B cell (primary cell): ENCODE data around the gene AEBP1. TPM values are rescaled to one million over a fixed set of nuclear protein-coding genes. Genes with fewer than 3 reads are reported as not detected.

ENCODE experiments used
- ATAC-seq: fragments of 200-7000 bp; cut with Tn5 transposase; one replicate; pipeline ENCODE4 v1.10.0; 2021; ENCODE audit warnings: low read depth, mild to moderate bottlenecking, moderate number of reproducible peaks, moderate library complexity
- CTCF ChIA-PET: fragments of 350-600 bp; sonication (Branson Sonifier 250); formaldehyde crosslinking; loops from one replicate; lab custom pipeline; 2021; ENCODE audit warnings: antibody characterized with exemption, inconsistent platforms; lab: Charles Lee
- POLR2A ChIA-PET: fragments of 350-600 bp; sonication (Branson Sonifier 250); formaldehyde crosslinking; loops from one replicate; lab custom pipeline; 2021; ENCODE audit warnings: antibody characterized with exemption; lab: Charles Lee
- DNase-seq: peaks from one replicate; pipeline ENCODE4 v3.0.0; 2013
- H2AFZ ChIP-seq: 2 replicates; pipeline ENCODE4 v1.6.1; 2012; ENCODE audit warnings: mild to moderate bottlenecking, low read depth, low read length; ENCODE audit not compliant: insufficient read depth, poor library complexity, severe bottlenecking
- H3K27ac ChIP-seq, 2 donors: 1 replicate in 1 of 2; 2 replicates in 1 of 2; pipeline ENCODE4 v1.5.1; 2012 to 2013; ENCODE audit warnings: low read length in 2 of 2, mild to moderate bottlenecking in 2 of 2, moderate library complexity in 1 of 2
- H3K27me3 ChIP-seq, 4 experiments: fragments of 200-600 bp in 1 of 4; sonication (generic) in 1 of 4; replicated peaks in 1 of 4; 1 replicate in 2 of 4; 2 replicates in 2 of 4; pipeline versions ENCODE4 v1.6.1 to v1.7.0; 2013 to 2016; ENCODE audit warnings: low read length in 3 of 4, mild to moderate bottlenecking in 2 of 4, mixed read lengths in 1 of 4, moderate library complexity in 1 of 4; ENCODE audit not compliant: insufficient read depth in 4 of 4, control insufficient read depth in 3 of 4; ENCODE audit errors: control extremely low read depth in 1 of 4
- H3K36me3 ChIP-seq, 2 experiments: replicated peaks in 1 of 2; 1 replicate in 1 of 2; 2 replicates in 1 of 2; pipeline versions ENCODE4 v1.6.1 to v1.7.1; 2013; ENCODE audit warnings: low read length in 1 of 2; ENCODE audit not compliant: insufficient read depth in 2 of 2, control insufficient read depth in 1 of 2; ENCODE audit errors: control extremely low read depth in 1 of 2, extremely low read depth in 1 of 2
- H3K4me1 ChIP-seq, 2 donors: fragments of 200-600 bp in 1 of 2; sonication (generic) in 1 of 2; 1 replicate in 1 of 2; 2 replicates in 1 of 2; pipeline versions ENCODE4 v1.5.1 to v1.6.1; 2013 to 2017; ENCODE audit warnings: low read length in 2 of 2; ENCODE audit not compliant: control insufficient read depth in 2 of 2, insufficient read depth in 2 of 2
- H3K4me2 ChIP-seq: replicated peaks from 2 replicates; pipeline ENCODE3; 2012; ENCODE audit warnings: mild to moderate bottlenecking, low read depth, low read length; ENCODE audit not compliant: poor library complexity, severe bottlenecking
- H3K4me3 ChIP-seq, 5 experiments: fragments of 200-600 bp in 1 of 5; sonication (generic) in 1 of 5; 1 replicate in 3 of 5; 2 replicates in 2 of 5; pipeline versions ENCODE4 v1.5.1 to v1.7.0; 2011 to 2016; ENCODE audit warnings: low read length in 4 of 5, mild to moderate bottlenecking in 4 of 5, low read depth in 2 of 5, control low read depth in 1 of 5, moderate library complexity in 1 of 5; ENCODE audit not compliant: insufficient read depth in 1 of 5; ENCODE audit errors: control extremely low read depth in 1 of 5, extremely low read depth in 1 of 5
- H3K79me2 ChIP-seq: fragments of 200-600 bp; sonication (generic); one replicate; pipeline ENCODE4 v1.6.0; 2016; ENCODE audit warnings: low read length; ENCODE audit not compliant: control insufficient read depth, insufficient read depth
- H3K9ac ChIP-seq: fragments of 200-600 bp; sonication (generic); 2 replicates; pipeline ENCODE4 v1.6.1; 2017; ENCODE audit warnings: mild to moderate bottlenecking, low read length, moderate library complexity
- H3K9me3 ChIP-seq, 3 donors: one replicate each; pipeline versions ENCODE4 v1.6.1 to v1.7.1; 2013; ENCODE audit warnings: low read length in 2 of 3; ENCODE audit not compliant: control insufficient read depth in 2 of 3, insufficient read depth in 1 of 3; ENCODE audit errors: control extremely low read depth in 1 of 3
- H4K20me1 ChIP-seq: 2 replicates; pipeline ENCODE4 v1.6.0; 2012; ENCODE audit warnings: mild to moderate bottlenecking, low read length; ENCODE audit not compliant: insufficient read depth, control insufficient read depth, poor library complexity, severe bottlenecking
- H3K27ac Mint-ChIP-seq: one replicate; pipeline ENCODE4 v1.8.0; 2021; ENCODE audit warnings: mixed read lengths
- H3K27me3 Mint-ChIP-seq: one replicate; pipeline ENCODE4 v1.8.0; 2021; ENCODE audit warnings: mixed read lengths
- H3K4me1 Mint-ChIP-seq: one replicate; pipeline ENCODE4 v1.8.0; 2021; ENCODE audit warnings: mixed read lengths
- H3K4me3 Mint-ChIP-seq: one replicate; pipeline ENCODE4 v1.8.0; 2021; ENCODE audit warnings: mixed read lengths
- H3K9me3 Mint-ChIP-seq: one replicate; pipeline ENCODE4 v1.8.0; 2022; ENCODE audit warnings: mixed read lengths; ENCODE audit not compliant: insufficient read depth
- EZH2 ChIP-seq: IDR thresholded peaks from 2 replicates; pipeline ENCODE4 v1.6.1; 2012; ENCODE audit warnings: borderline replicate concordance, low read depth, mild to moderate bottlenecking, moderate library complexity, low read length; ENCODE audit not compliant: insufficient read depth, poor library complexity, severe bottlenecking
- WGBS: methylation state at CpG from one replicate; pipeline ENCODE4 v1.1.5; 2013; ENCODE audit warnings: missing lambda C conversion rate; ENCODE audit not compliant: insufficient coverage; 5-methylcytosine and 5-hydroxymethylcytosine counted together
- intact Hi-C: fragments of 100-400 bp; cut with micrococcal nuclease; formaldehyde crosslinking; loops from one replicate; pipeline ENCODE4 v1.10.0; 2022
- polyA plus RNA-seq: library from polyadenylated mRNA; depleted of rRNA; stranded (reverse); fragments of >200 nt; gene quantifications from 2 replicates; pipeline ENCODE4 v1.2.3, GENCODE V29; 2012
- total RNA-seq, 2 donors: library from RNA; stranded (reverse); fragments of 120-200 nt in 1 of 2; gene quantifications; 1 replicate in 1 of 2; 2 replicates in 1 of 2; pipeline versions ENCODE4 v1.2.3 to v1.2.4, GENCODE V29; 2013 to 2022
- TF ChIP-seq, protein P1 (sequence below): fragments of 200-600 bp; IDR thresholded peaks from one replicate; pipeline ENCODE4 v1.8.0; 2022; ENCODE audit warnings: antibody characterized with exemption, mild to moderate bottlenecking

AEBP1 gene
- total and polyA plus RNA-seq, 2 donors (not counting 1 experiment from before 2014, with no cell fraction given), result 20.2 to 36.7 TPM

DNA sequence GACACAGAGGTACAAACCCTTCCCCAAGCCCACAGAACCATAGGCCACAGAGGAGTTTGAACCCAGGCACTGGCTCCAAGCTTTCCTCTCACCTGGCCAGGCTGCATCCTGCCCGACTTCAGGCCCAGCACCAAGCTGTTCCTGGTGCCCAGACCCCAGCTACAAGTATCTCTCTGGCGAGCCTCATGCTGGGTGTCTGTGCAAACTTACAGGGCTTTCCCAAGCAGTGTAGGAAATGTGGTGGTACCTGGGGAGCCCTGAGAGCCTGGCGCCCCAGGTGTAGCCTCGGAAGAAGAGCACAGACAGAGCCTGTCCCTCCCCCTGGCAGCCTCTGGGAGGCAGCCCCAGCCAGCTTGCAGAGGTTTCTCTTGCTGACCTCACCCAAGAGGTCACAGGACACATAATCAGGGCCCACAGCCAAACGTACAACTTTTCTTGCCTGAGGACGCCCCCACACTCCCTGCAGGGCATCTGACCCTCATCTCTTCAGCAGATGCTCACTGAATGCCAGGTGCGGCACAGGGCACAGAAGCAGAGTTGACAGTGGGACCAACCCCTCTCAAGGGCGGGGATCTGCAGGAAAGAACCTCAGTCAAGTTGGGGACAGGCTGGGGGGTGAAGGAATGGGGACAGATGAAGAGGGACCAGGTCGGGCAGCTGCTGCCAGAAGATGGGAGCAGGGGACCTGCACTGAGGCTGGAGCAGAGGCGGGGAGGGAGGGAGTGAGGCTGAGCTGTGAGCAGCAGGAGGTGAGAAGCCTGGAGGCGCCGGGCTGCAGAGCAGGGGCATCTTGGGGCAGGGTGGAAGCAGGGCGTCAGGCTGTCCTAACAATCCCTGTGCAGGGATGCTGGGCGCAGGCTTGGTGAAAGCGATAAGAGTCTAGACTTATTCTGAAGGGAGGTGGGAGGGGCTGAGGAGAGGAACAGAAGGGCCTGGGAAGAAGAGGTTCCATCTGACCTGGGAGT, 53.3 kb downstream of the AEBP1 start:
- H3K27me3 ChIP-seq, result no peaks in the 10 kb centered on the region
- H3K27ac Mint-ChIP-seq, result no peak overlapping the region
- H3K4me1 ChIP-seq, result no peaks in the 10 kb centered on the region
- DNase-seq, result no peak
- no peak overlapping the region for H3K9ac ChIP-seq
- H3K4me1 Mint-ChIP-seq, result no peaks in the 10 kb centered on the region
- CTCF ChIA-PET, result no interaction called here
- WGBS, result 91% methylated on average over 14 of the region's 15 CpGs
- ATAC-seq, result no peak
- intact Hi-C loops, result no loop called here
- H3K4me2 ChIP-seq, result no peak overlapping the region
- no peaks in the 10 kb centered on the region for H3K9me3 Mint-ChIP-seq
- no peak overlapping the region for H3K4me3 Mint-ChIP-seq
- TF ChIP-seq, protein P1, sequence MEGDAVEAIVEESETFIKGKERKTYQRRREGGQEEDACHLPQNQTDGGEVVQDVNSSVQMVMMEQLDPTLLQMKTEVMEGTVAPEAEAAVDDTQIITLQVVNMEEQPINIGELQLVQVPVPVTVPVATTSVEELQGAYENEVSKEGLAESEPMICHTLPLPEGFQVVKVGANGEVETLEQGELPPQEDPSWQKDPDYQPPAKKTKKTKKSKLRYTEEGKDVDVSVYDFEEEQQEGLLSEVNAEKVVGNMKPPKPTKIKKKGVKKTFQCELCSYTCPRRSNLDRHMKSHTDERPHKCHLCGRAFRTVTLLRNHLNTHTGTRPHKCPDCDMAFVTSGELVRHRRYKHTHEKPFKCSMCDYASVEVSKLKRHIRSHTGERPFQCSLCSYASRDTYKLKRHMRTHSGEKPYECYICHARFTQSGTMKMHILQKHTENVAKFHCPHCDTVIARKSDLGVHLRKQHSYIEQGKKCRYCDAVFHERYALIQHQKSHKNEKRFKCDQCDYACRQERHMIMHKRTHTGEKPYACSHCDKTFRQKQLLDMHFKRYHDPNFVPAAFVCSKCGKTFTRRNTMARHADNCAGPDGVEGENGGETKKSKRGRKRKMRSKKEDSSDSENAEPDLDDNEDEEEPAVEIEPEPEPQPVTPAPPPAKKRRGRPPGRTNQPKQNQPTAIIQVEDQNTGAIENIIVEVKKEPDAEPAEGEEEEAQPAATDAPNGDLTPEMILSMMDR, result no peak
- no peak for TF ChIP-seq EZH2
- no peak overlapping the region for H3K27ac ChIP-seq
- no peaks in the 10 kb centered on the region for H4K20me1 ChIP-seq
- POLR2A ChIA-PET, result no interaction called here
- H2AFZ ChIP-seq, result no peak overlapping the region
- H3K9me3 ChIP-seq, result no peaks in the 10 kb centered on the region
- H3K36me3 ChIP-seq, result no peaks in the 10 kb centered on the region
- no peak overlapping the region for H3K4me3 ChIP-seq
- peaks cover 3% of the 10 kb centered on the region for H3K27me3 Mint-ChIP-seq
- no peaks in the 10 kb centered on the region for H3K79me2 ChIP-seq
